ENCODE measurements around the gene MZT2B.
"Not testable (repeated sequence)": the region's sequence is repeated elsewhere in the genome, so short reads cannot be mapped to it uniquely, and the experiment has no call there.

The MZT2B gene

DNA sequence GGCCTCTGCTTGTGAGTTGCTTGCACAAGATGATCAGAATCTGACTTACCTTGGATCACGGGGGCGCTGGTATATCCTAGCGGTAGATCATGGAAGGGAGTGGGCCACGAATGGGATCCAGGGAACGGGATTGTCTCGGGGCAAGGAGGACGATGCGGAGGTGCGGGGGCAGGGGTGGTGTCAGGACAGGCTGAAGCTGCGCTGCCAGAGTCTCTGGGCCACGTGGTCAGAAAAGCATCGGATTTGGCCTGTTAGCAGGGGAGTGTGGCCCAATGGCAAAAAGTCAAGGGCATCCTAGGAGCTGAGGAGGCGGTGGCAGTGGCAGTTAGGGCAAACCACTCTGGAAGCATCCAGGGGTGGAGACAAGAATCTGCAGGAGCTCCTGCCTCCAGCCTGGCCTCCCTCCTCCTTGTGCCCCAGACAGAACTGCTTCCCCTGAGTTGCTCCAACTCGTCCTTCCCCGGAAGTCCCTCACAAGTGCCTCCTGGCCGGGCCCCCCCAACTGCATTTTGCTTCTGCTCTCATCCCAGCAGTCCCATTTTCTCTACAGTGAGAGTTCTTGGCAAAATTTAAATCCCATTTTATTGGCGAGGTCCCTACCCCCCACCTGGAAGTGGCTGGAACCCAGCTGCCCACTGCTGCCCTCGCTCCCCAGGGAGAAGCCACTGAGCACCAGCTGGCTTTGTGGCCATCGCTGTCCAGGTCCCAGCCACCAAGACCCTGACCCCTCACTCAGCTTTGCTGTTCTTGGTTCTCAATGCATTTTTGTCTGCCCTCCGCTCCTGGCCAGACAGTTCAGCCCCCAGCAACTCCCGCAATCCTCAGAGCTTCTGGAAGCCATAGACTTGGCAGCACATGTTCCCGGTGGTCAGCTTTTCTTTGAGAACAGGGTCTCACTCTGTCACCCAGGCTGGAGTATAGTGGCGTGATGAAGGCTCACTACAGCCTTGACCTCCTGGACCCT lies 31.6 kb upstream of the MZT2B start:
- TF ChIP-seq, protein P1, sequence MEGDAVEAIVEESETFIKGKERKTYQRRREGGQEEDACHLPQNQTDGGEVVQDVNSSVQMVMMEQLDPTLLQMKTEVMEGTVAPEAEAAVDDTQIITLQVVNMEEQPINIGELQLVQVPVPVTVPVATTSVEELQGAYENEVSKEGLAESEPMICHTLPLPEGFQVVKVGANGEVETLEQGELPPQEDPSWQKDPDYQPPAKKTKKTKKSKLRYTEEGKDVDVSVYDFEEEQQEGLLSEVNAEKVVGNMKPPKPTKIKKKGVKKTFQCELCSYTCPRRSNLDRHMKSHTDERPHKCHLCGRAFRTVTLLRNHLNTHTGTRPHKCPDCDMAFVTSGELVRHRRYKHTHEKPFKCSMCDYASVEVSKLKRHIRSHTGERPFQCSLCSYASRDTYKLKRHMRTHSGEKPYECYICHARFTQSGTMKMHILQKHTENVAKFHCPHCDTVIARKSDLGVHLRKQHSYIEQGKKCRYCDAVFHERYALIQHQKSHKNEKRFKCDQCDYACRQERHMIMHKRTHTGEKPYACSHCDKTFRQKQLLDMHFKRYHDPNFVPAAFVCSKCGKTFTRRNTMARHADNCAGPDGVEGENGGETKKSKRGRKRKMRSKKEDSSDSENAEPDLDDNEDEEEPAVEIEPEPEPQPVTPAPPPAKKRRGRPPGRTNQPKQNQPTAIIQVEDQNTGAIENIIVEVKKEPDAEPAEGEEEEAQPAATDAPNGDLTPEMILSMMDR (IDR thresholded peaks at IDR 0.05; ENCODE audit: borderline replicate concordance, insufficient read depth, low read depth, low read length) = no peak

DNA sequence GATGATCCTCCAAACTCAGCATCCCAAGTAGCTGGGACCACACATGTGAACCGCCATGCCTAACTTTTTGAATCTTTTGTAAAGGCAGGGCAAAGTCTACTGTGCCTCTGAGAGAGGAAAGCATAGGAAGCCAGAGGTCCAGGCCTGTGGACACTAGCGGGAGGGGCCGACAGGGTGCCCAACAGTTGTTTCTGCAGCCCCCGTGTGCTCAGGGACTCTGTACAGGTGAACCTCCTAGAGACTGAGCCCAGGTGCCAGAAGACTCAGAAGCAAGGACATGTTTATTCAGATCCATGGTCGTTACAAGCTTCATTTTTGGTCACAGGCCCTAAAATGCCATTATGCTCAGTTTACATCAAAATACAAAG lies 30.9 kb upstream of the MZT2B start:
- not testable (repeated sequence) for H3K4me3 ChIP-seq (ENCODE audit: low read depth, low read length)

More for the DNA sequence above, 31.6 kb upstream of the MZT2B start:
- H3K4me3 ChIP-seq (ENCODE audit: low read depth, low read length) = no peak overlapping the region

DNA sequence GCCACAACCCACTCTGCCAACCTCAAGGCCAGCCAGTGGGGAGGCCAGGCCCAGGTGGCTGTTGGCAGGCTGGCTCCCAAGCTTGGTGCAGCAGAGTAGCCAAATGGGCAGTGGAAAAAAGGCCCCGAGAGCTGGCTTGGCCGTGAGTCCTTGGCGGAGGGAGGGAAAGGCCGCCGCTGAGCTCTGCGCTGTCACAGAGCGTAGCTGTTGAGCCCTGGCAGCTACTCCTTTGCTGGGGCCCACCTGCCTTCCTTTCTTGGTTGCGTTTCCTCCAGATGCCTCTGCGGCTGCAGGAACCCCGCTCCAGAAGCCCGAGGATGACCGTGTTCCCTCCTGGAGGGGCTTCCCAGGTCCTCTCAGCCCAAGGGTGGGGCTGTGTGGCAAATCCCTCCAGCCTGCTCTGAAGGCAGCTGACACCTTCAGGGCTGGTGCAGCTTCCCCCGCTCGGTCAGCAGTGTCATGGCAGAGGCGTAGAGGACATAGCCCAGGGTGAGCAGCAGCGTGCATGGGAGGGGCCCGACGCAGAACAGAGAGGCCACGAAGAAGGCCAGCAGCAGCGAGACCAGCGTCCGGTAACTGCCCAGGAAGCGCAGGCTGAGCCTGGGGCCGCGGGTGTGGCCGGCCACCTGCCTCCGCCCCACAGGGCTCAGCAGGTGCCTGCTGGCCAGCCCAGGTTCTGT lies 29.8 kb upstream of the MZT2B start:
- H3K4me3 ChIP-seq (ENCODE audit: low read depth, low read length) = not testable (repeated sequence)

DNA sequence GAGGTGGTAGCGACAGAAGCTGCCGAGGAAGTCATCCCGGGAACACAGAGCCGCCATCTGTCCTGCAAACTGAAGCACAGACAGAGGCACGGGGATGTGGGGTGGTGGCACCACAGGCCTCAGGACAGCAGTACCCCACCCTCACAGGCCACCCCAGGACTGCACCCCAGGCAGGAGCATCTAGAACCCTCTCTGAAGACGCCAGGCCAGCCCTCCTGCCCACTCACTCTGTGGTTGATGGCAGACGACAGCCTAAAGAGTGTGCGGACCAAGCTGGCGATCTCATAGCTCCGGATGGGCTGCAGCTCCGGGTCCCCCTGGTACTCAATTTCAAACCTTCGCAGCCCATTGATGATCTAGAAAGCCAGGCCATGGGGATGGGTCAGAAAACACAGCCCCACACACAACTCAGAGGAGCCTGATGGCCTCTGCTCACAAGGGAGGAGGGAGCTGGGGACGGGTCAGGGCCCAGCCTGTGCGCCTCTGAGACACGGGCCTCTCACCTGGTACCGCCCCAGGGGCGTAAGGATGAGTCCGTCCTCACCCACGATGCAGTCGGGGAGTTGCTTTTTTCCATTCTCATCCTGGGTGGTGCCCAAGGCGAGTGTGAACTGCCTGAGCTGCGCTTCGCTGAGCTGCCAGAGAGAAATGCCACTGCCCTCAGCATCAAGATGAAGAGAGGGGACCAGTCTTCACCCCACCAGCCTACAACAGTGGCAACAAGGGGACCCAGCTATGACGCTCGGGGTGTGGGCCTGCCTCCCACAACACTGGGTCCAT lies 29.1 kb upstream of the MZT2B start:
- TF ChIP-seq, protein P1 (IDR thresholded peaks at IDR 0.05; ENCODE audit: borderline replicate concordance, insufficient read depth, low read depth, low read length) = no peak

DNA sequence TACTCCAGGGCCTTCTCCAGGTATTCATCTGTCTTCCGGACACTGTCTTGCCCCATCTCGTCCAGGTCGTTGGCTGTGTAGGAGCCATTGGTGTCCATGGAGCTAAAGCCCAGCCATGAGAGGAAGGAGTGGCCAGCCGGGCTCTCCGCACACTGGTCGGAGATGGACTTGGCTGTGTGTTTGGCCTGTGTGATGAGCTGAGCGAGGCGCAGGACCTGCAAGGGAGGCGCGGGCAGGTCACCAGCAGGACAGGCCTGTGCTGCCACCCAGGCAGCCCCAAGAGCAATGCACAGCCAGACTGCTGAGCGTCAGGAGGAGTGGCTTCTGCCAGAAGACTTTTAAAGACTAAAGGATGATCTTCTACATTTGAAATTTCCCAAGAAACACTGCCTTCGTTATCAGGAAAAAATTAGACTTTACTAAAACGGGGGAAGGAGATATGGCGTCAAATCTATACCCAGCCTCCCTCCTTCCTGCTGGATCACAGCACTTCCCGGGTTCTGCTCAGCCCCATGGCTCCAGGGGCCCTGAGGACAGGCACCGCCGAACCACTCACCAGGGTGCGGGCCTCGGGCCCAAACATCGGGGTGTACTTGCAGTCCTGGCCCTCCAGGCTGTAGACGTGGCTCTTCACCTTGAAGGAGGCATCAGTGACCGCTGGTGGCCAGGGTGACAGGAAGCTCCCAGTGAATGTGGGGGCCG lies 28.2 kb upstream of the MZT2B start:
- H3K4me3 ChIP-seq (ENCODE audit: low read depth, low read length) = not testable (repeated sequence)

More for the DNA sequence above, 29.1 kb upstream of the MZT2B start:
- H3K4me3 ChIP-seq (ENCODE audit: low read depth, low read length) = no peak overlapping the region

DNA sequence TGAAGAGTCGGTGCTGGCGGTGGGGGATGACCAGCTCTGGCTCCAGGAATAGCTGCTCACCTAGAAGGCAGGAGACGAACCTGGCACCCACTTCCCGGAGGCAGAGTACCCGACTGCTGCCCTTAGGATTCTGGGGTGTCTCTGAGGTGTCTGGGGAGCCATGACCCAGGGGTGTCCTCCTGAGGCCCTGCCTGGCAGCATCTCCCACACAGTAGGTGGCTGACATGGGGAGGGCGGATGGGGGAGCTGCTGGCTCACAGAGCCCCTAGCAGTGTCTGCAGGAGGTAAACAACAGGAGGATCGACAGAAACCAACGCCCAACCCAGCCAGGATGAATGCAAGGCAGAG lies 27.7 kb upstream of the MZT2B start:
- H3K4me3 ChIP-seq (ENCODE audit: low read depth, low read length) = not testable (repeated sequence)

DNA sequence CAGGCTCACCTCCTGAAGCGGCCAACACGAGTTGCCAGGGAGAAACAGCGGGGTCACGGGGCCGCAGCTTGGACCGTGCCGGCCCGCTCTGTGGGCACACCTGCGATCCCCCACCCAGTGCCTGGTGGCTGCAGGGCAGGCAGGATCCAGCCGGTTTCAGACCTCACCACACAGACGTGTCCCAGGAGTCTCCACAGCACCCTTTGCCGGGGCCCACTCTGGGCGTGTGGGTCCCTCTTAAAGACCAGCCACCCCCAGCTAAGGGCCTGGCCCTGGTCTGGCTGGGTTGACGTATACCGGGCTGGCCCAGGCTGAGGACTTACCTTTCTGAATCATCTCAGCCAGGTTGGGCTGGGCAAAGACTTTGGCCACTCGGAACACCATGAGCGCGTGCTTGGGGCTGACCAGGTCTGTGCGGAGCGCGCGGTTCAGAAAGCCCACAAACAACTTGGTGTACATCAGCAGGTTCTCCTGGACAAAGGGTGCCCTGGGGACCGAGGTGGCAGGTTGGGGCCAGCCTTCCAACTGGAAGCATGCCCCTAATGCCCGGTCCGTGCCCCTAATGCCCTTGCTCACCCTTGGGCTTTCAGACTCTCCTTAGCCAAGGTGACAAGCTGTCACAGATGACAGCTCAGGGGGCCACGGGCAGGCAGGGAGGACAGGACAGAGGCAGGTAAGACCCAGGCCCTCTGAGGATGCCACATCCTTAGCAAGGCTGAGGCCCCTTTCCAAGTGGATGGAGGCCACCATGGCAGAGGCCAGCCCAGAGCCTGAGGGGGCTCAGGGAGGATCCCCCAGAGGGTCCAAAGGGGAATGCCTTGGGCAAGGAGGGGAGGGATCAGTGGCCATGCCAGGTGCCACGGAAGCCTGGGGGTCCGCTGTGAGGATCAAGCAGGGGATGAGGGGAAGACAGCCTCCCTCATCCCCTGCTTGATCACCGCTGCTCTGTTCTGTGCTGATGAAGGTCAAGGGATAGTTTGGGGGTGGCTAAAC lies 27.0 kb upstream of the MZT2B start:
- H3K4me3 ChIP-seq (ENCODE audit: low read depth, low read length) = no peak overlapping the region
- TF ChIP-seq, protein P1 (IDR thresholded peaks at IDR 0.05; ENCODE audit: borderline replicate concordance, insufficient read depth, low read depth, low read length) = no peak

DNA sequence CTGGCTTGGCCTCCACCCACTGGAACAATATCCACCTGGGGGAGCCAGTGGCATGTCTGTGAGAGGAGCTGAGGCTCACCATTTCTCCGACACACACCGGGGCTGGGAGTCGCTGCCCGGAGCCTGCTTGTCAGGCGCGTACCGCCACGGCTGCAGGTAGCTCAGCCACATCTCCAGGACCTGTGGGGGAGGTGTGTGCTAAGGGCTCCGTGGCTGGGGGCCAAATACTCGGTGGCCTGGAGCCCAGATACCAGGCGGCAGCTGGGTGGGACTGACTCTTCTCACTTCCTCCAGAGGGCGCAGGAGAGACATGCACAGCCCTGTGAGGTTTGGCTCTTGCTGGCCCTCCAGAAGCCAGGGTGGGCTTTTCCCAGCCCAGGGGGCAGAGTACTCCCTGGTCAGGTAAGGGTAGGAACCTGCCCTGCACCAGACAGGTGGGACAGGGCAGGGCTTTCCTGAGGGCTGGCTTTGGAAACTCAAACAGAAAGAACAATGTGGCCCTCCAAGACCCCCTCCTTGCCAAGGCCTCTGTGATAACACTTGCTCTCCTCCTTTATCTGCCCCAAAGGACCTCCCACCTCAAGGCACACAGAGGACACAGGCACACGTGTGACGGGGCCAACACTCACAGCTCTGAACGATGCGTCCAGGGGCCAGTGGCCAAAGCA lies 26.0 kb upstream of the MZT2B start:
- TF ChIP-seq, protein P1 (IDR thresholded peaks at IDR 0.05; ENCODE audit: borderline replicate concordance, insufficient read depth, low read depth, low read length) = peak; percentile 76
- not testable (repeated sequence) for H3K4me3 ChIP-seq (ENCODE audit: low read depth, low read length)
